SH-SY5Y (cell line): ENCODE data around the gene GREB1L.

ENCODE experiments used
- GATA2 ChIP-seq: IDR thresholded peaks from 2 replicates; pipeline ENCODE4 v1.6.1; 2011; ENCODE audit warnings: mild to moderate bottlenecking, low read depth, low read length
- GATA3 ChIP-seq: IDR thresholded peaks from 2 replicates; pipeline ENCODE4 v1.6.1; 2011; ENCODE audit warnings: low read depth, mild to moderate bottlenecking, low read length, moderate library complexity

DNA sequence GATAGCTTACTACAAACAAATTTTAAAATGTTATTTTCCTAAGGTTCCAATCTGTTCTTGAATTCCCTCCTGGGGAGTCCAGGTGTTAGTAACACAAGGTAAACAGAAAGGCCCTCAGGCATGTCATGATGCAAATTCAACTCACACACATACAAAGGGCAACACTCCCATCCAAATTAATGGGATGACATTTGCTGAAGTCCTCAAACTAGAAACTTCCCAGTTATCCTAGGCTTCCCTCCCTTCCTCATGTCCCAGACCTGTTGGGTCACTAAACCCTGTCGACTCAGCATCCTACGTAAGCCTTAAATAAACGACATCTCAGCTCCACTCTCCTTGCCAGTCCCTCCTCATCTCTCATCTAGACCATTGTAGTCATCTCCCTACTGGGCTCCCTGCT is 85.1 kb downstream of the GREB1L start:
- TF ChIP-seq GATA3 (no peak), GATA2 (no peak)
